Measurements from ENCODE around the gene KLHDC8A. TPM values are rescaled to one million over a fixed set of nuclear protein-coding genes. Genes with fewer than 3 reads are reported as not detected.
A peak's percentile ranks its signal among the peaks of the same experiment; 100 is the strongest.

The KLHDC8A gene
- polyA plus RNA-seq, 1 donor: 8.7 TPM

DNA sequence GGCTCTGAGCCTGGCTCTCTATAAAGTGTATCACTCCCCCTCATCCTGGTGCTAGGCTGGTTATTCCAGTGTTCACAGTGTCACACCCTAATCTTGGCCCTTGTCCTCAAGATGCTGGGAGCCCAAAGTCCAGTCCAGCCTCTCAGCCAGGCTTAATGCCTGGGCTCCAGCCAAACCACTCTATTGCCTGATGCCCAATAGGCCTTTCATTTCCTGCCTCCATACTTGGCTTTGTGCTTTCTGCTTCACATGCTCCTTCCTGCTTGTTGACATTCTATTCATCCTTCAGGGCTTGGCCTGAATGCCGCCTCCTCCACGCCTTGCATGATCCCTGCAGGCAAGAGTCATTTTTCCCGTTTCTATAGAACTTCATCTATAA is 1.7 kb downstream of the KLHDC8A start:
- Histone ChIP-seq H3K9me3 (ENCODE audit: control insufficient read depth, low read depth, low read length) (no peaks in the 10 kb centered on the region), H3K27ac (ENCODE audit: low read length) (no peak overlapping the region), H3K36me3 (ENCODE audit: control insufficient read depth, insufficient read depth, low read length) (no peaks in the 10 kb centered on the region), H3K4me1 (ENCODE audit: control insufficient read depth, insufficient read depth, low read length) (peaks cover 7% of the 10 kb centered on the region), H3K4me3 (ENCODE audit: low read length) (no peak overlapping the region), H3K27me3 (ENCODE audit: control insufficient read depth, insufficient read depth, low read length) (no peaks in the 10 kb centered on the region)
- peak; percentile 57 to 68 for DNase-seq
- WGBS (ENCODE audit: insufficient coverage, low lambda C conversion rate): 69% methylated on average over 3 of the region's 3 CpGs

DNA sequence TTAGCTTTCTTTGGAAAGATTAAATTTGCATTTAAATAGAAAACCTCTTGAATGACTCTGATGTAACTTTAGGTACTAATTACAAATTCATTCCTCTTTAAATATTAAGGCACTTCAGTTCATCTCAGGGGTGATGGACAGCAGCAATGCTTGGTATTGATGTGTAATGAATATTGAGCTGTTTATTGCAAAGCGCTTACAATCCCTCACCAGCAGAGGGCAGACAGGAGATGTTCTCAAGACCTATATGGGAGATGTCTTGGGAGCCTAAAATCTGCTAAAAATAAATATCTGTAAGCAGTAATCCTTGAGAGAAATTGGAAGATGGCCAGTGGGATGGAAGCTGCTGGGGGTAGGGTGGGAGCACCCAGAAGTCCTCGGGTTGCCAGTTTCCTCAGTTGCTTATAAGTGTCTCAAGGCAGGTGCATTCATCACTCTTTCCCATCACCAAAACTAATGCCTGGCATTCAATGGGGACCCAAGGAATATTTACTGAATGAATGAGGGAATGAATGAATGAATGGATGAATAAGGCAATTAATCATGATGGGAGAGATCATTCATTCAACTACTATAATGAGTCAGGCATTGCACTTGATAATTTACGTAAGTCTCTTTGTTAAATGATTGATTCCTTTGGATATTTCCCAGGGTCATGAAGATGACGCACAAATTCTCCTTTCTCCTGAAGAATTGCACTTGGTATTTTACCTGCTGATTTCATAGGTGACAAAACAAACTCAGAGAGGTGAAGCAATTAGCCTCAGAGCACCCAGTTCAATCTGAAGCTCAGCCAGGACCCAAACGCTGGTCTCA is 2.3 kb downstream of the KLHDC8A start:
- no peak overlapping the region for H3K4me3 ChIP-seq (ENCODE audit: low read length)
- H3K27ac ChIP-seq (ENCODE audit: low read length): no peak overlapping the region
- peak in 1 of 2 donors; percentile 35 for DNase-seq
- no CpG with 5 or more reads among the region's 5 CpGs for WGBS (ENCODE audit: insufficient coverage, low lambda C conversion rate)
- no peaks in the 10 kb centered on the region for H3K36me3 ChIP-seq (ENCODE audit: control insufficient read depth, insufficient read depth, low read length)
- no peaks in the 10 kb centered on the region for H3K27me3 ChIP-seq (ENCODE audit: control insufficient read depth, insufficient read depth, low read length)
- peaks cover 7% of the 10 kb centered on the region for H3K4me1 ChIP-seq (ENCODE audit: control insufficient read depth, insufficient read depth, low read length)
- H3K9me3 ChIP-seq (ENCODE audit: control insufficient read depth, low read depth, low read length): no peaks in the 10 kb centered on the region

DNA sequence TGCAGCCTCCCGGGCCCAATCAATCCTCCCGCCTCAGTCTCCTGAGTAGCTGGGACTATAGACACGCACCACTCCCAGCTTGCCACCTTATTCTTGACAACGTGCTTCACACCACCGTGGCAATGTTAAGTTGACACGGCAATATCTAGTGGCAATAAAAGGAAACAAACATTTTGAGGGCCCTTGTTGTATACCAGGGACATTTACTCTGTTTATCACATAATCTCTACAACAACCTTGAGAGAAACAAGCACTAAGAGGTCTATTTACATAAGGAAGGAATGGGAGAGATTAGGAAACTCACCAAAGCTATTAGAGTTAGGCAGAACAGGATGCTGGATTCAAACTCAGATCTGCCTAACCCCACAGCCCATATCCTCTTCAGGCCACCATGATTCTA is 3.1 kb downstream of the KLHDC8A start:
- WGBS (ENCODE audit: insufficient coverage, low lambda C conversion rate): no CpG with 5 or more reads among the region's 6 CpGs
- H3K27ac ChIP-seq (ENCODE audit: low read length): no peak overlapping the region
- H3K27me3 ChIP-seq (ENCODE audit: control insufficient read depth, insufficient read depth, low read length): no peaks in the 10 kb centered on the region

DNA sequence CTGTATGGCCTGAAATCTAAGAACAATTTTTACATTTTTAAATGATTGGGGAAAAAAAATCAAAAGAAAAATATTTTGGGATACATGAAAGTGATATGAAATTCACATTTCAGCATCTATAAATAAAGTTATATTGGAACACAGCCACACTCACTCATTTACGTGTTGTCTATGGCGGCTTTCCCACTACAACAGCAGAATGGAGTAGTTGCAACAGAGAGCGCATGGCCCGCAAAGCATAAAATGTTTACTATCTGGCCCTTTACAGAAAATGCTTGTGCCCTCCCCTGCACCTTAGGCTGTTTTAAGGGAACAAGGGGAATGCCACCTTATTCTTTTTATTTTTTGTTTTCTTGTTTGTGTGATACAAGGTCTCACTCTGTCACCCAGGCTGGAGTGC is 3.5 kb downstream of the KLHDC8A start:
- Histone ChIP-seq H3K9me3 (ENCODE audit: control insufficient read depth, low read depth, low read length) (no peaks in the 10 kb centered on the region), H3K27me3 (ENCODE audit: control insufficient read depth, insufficient read depth, low read length) (no peaks in the 10 kb centered on the region), H3K36me3 (ENCODE audit: control insufficient read depth, insufficient read depth, low read length) (no peaks in the 10 kb centered on the region), H3K4me1 (ENCODE audit: control insufficient read depth, insufficient read depth, low read length) (peaks cover 7% of the 10 kb centered on the region), H3K27ac (ENCODE audit: low read length) (no peak overlapping the region), H3K4me3 (ENCODE audit: low read length) (no peak overlapping the region)
- no CpG with 5 or more reads among the region's 4 CpGs for WGBS (ENCODE audit: insufficient coverage, low lambda C conversion rate)
- no peak for DNase-seq

More for the DNA sequence above, 3.1 kb downstream of the KLHDC8A start:
- no peak for DNase-seq
- peaks cover 7% of the 10 kb centered on the region for H3K4me1 ChIP-seq (ENCODE audit: control insufficient read depth, insufficient read depth, low read length)
- no peaks in the 10 kb centered on the region for H3K9me3 ChIP-seq (ENCODE audit: control insufficient read depth, low read depth, low read length)
- H3K4me3 ChIP-seq (ENCODE audit: low read length): no peak overlapping the region
- H3K36me3 ChIP-seq (ENCODE audit: control insufficient read depth, insufficient read depth, low read length): no peaks in the 10 kb centered on the region

DNA sequence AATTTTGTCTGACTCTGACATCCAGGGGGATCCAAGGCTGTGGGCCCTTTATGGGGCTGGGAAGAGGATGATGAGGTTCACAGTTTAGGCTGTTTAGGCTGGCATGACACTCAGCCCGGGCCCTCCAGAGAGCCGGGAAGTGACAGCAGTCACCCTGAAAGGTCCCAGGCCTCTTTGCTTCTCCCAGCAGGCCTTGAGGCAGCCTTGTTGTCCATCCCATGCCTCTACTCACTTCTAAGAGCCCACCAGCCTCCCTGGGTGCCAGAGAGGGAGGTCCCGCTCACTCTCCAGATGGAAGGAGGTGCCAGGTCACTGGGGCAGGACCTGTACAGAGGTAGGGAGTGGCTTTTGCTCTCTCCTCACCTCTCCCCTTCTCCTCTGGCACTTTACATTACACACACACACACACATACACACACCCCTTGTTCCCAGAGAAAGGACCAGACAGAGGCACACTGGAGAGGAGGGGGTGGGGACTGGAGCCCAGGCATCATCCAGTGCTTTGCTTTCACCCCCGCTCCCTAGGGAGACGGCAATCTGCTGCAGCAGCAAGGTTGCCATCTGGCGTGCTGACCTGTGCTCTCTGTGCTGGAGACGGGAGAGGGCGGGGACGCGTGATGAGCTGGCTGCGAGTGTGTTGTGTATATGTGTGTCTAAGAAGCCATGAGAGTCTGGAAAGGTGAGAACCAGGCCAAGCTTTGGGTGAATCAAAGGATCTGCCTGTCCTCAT is 4.6 kb downstream of the KLHDC8A start:
- Histone ChIP-seq H3K4me1 (ENCODE audit: control insufficient read depth, insufficient read depth, low read length) (peaks cover 7% of the 10 kb centered on the region), H3K27me3 (ENCODE audit: control insufficient read depth, insufficient read depth, low read length) (no peaks in the 10 kb centered on the region), H3K9me3 (ENCODE audit: control insufficient read depth, low read depth, low read length) (no peaks in the 10 kb centered on the region), H3K4me3 (ENCODE audit: low read length) (no peak overlapping the region), H3K36me3 (ENCODE audit: control insufficient read depth, insufficient read depth, low read length) (no peaks in the 10 kb centered on the region), H3K27ac (ENCODE audit: low read length) (peak overlapping the region; percentile 32)
- WGBS (ENCODE audit: insufficient coverage, low lambda C conversion rate): no CpG with 5 or more reads among the region's 11 CpGs
- DNase-seq: peak; percentile 68 to 78

DNA sequence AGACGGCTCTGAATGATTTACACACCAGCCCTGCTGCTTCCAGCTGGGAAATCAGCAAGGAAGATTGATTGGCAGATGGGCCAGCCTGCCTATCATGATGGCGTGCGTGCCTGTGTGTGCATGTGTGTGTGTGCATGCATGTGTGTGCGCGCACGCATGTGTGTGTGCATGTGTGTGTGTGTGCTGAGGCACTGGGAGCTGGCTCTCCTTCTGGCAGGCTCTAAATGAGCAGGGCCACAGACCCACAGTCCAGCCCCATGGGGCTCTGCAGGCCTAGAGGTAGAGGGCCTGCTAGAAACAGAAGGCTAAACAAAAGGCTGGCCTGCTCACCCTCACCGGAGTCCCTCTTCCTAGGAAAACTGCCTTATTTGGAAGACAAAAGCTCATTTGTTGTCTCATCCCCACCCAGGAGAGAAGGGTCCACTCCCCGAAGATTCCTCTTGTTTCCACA is 6.0 kb downstream of the KLHDC8A start:
- H3K27me3 ChIP-seq (ENCODE audit: control insufficient read depth, insufficient read depth, low read length): peaks cover 14% of the 10 kb centered on the region

DNA sequence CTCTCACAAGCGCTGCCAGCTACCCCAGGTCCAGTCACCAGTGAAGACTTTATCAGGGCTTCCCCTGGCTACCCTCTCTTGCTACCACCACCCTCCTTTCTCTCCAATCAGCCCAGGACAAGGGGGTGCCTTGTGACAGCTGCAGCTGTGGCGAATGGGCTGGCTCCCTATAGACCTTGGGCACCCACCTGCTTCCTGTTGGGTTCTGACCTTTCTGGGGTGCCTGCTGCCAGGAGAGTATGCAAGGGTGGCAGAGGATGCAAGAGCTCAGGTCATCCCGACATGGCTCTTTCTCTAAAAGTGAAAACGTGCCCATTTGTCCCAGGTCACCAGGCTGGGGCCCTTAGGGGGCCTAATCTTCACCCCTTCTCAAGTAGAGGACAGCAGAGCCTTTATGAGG is 6.6 kb downstream of the KLHDC8A start:
- no CpG with 5 or more reads among the region's 4 CpGs for WGBS (ENCODE audit: insufficient coverage, low lambda C conversion rate)
- H3K36me3 ChIP-seq (ENCODE audit: control insufficient read depth, insufficient read depth, low read length): no peaks in the 10 kb centered on the region
- peaks cover 7% of the 10 kb centered on the region for H3K4me1 ChIP-seq (ENCODE audit: control insufficient read depth, insufficient read depth, low read length)
- peaks cover 19% of the 10 kb centered on the region for H3K27me3 ChIP-seq (ENCODE audit: control insufficient read depth, insufficient read depth, low read length)
- H3K27ac ChIP-seq (ENCODE audit: low read length): no peak overlapping the region
- no peaks in the 10 kb centered on the region for H3K9me3 ChIP-seq (ENCODE audit: control insufficient read depth, low read depth, low read length)
- no peak overlapping the region for H3K4me3 ChIP-seq (ENCODE audit: low read length)
- no peak for DNase-seq

More for the DNA sequence above, 6.0 kb downstream of the KLHDC8A start:
- no peak for DNase-seq
- no CpG with 5 or more reads among the region's 8 CpGs for WGBS (ENCODE audit: insufficient coverage, low lambda C conversion rate)
- Histone ChIP-seq H3K9me3 (ENCODE audit: control insufficient read depth, low read depth, low read length) (no peaks in the 10 kb centered on the region), H3K36me3 (ENCODE audit: control insufficient read depth, insufficient read depth, low read length) (no peaks in the 10 kb centered on the region), H3K27ac (ENCODE audit: low read length) (peak overlapping the region; percentile 36), H3K4me1 (ENCODE audit: control insufficient read depth, insufficient read depth, low read length) (peaks cover 7% of the 10 kb centered on the region), H3K4me3 (ENCODE audit: low read length) (no peak overlapping the region)

DNA sequence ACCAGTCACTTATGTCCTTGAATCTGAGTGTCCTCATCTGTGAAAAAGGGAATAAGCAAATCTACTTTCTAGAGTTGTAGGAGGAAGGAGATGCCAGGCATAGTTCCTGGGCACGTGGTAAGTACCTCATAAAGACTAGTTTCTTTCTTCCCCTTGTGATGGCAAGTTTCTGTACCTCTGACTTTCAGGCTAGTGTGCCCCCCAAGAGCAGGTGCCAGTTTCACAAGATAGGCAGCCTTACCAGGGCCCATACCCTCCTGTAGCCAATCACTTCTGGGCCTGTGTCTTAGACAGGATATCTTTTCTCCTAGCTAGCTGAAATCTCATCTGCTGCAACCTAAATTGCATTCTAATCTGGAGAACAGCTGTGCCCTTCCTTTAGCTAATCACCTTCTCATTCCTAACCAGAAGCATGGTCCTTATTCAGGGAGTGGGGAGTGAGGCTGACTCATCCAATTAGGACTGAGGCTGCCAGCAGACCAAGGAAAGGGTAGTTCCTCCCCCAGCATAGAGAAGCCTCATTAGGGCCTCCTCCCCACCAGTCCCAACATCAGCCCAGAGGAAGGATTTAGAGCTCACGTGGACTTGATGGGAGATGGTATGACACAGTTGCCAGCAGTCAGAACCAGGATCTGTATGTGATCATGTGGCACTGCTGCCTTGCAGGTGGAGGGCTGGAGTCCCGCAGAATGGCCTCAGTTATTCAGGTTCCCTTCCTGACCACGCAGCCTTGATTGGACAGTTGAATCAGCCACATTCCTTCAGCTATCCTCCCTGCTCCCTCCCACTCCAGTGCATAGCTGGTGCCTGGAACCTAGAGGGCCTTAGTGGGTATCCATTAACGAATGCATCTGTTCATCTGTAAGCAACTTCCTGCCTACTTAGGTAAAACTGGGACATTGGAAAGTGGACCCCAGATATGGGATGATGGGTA is 7.9 kb downstream of the KLHDC8A start:
- Histone ChIP-seq H3K27ac (ENCODE audit: low read length) (no peak overlapping the region), H3K4me1 (ENCODE audit: control insufficient read depth, insufficient read depth, low read length) (peaks cover 4% of the 10 kb centered on the region), H3K27me3 (ENCODE audit: control insufficient read depth, insufficient read depth, low read length) (peaks cover 31% of the 10 kb centered on the region), H3K36me3 (ENCODE audit: control insufficient read depth, insufficient read depth, low read length) (no peaks in the 10 kb centered on the region), H3K4me3 (ENCODE audit: low read length) (no peak overlapping the region), H3K9me3 (ENCODE audit: control insufficient read depth, low read depth, low read length) (no peaks in the 10 kb centered on the region)
- WGBS (ENCODE audit: insufficient coverage, low lambda C conversion rate): no CpG with 5 or more reads among the region's 5 CpGs
- no peak for DNase-seq

DNA sequence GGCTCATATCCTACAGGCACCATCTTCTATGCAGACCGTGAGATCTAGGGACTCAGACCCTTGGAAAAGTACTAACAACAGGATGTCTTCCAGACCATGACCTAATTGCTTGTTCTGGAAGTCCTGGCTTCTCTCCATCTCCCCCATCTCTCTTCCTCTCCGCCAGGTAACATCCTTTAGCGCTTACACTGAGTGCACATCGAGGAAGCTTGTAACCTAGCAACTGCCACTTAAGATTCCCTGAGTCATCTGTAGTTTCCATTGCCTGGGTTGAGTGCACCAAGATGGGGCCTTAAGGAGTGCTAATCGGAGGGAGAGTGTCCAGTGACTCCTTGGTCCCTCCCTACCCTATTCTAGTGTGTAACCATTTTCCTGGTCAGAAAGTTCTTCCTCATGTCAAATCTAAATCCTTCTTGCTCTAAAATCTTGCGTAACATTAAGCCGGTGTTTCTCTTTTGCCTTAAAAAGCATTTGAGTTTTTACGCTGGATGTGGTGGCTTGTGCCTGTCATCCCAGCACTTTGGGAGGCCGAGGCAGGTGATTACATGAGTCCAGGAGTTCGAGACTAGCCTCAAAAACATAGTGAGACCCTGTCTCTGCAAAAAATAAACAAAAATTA is 9.7 kb downstream of the KLHDC8A start:
- Histone ChIP-seq H3K27me3 (ENCODE audit: control insufficient read depth, insufficient read depth, low read length) (peaks cover 49% of the 10 kb centered on the region), H3K4me1 (ENCODE audit: control insufficient read depth, insufficient read depth, low read length) (peaks cover 9% of the 10 kb centered on the region), H3K27ac (ENCODE audit: low read length) (no peak overlapping the region), H3K9me3 (ENCODE audit: control insufficient read depth, low read depth, low read length) (peaks cover 3% of the 10 kb centered on the region), H3K36me3 (ENCODE audit: control insufficient read depth, insufficient read depth, low read length) (no peaks in the 10 kb centered on the region), H3K4me3 (ENCODE audit: low read length) (no peak overlapping the region)
- WGBS (ENCODE audit: insufficient coverage, low lambda C conversion rate): 100% methylated on average over 1 of the region's 10 CpGs
- DNase-seq: no peak
